Erythroblast (primary cell): ENCODE measurements around the gene TMEM52.

ENCODE experiments used
- GATA1 ChIP-seq: IDR thresholded peaks from 2 replicates; pipeline ENCODE4 v1.6.1; 2011; ENCODE audit warnings: low read depth, mild to moderate bottlenecking, control low read depth, low read length, moderate library complexity
- POLR2A ChIP-seq: IDR thresholded peaks from 2 replicates; pipeline ENCODE4 v1.6.1; 2011; ENCODE audit warnings: mild to moderate bottlenecking, low read length

GRCh38 chr1:1903224-1903623 lies 15.9 kb downstream of the TMEM52 start:
- no peak for TF ChIP-seq POLR2A
- TF ChIP-seq GATA1, result no peak
